Measurements from ENCODE around the gene ALX3. TPM values are rescaled to one million over a fixed set of nuclear protein-coding genes. Genes with fewer than 3 reads are reported as not detected.
"Not testable (repeated sequence)": the region's sequence is repeated elsewhere in the genome, so short reads cannot be mapped to it uniquely, and the experiment has no call there.

Gene ALX3
- total RNA-seq, 2 experiments from 2014 or later: not detected

GRCh38 chr1:110081061-110081460, 10.6 kb upstream of the ALX3 start:
- H3K27ac ChIP-seq (ENCODE audit: low read depth, low read length, poor library complexity, severe bottlenecking): no peak overlapping the region
- BruUV-seq (replicated peaks): no TSS peak
- no peaks in the 10 kb centered on the region for H3K4me1 ChIP-seq (ENCODE audit: insufficient read depth, low read length, poor library complexity, severe bottlenecking)
- ChIA-PET POLR2A (interaction anchor here (0.6 to 1.1 kb wide), 4 partner anchors 23 to 248 kb away, joined by 3 to 4 read pairs (median 3); no protein-coding TSS in a partner anchor), CTCF (ENCODE audit: unreplicated experiment) (interaction anchor here (1.0 kb wide), 1 partner anchor 22 kb away, joined by 3 read pairs; no protein-coding TSS in a partner anchor)
- H3K4me2 ChIP-seq (ENCODE audit: low read length): no peak overlapping the region
- no peaks in the 10 kb centered on the region for H3K9me3 ChIP-seq (ENCODE audit: low read length)
- intact Hi-C loops (cut with micrococcal nuclease; ENCODE audit: unreplicated experiment): loop anchor here (5.0 kb wide), 1 partner anchor 36 kb away; no protein-coding TSS in a partner anchor
- no peaks in the 10 kb centered on the region for H3K36me3 ChIP-seq (ENCODE audit: insufficient read depth, low read length)
- no peaks in the 10 kb centered on the region for H3K9me2 ChIP-seq (ENCODE audit: insufficient read depth, low read length)
- no peak for DNase-seq (ENCODE audit: low spot score)
- no peak overlapping the region for H2AFZ ChIP-seq (ENCODE audit: low read length)
- TF ChIP-seq EZH2phosphoT487 (IDR thresholded peaks at IDR 0.05; ENCODE audit: borderline replicate concordance, low read depth, low read length): no peak
- TF ChIP-seq, protein P1, sequence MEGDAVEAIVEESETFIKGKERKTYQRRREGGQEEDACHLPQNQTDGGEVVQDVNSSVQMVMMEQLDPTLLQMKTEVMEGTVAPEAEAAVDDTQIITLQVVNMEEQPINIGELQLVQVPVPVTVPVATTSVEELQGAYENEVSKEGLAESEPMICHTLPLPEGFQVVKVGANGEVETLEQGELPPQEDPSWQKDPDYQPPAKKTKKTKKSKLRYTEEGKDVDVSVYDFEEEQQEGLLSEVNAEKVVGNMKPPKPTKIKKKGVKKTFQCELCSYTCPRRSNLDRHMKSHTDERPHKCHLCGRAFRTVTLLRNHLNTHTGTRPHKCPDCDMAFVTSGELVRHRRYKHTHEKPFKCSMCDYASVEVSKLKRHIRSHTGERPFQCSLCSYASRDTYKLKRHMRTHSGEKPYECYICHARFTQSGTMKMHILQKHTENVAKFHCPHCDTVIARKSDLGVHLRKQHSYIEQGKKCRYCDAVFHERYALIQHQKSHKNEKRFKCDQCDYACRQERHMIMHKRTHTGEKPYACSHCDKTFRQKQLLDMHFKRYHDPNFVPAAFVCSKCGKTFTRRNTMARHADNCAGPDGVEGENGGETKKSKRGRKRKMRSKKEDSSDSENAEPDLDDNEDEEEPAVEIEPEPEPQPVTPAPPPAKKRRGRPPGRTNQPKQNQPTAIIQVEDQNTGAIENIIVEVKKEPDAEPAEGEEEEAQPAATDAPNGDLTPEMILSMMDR (conservative IDR thresholded peaks at IDR 0.05; ENCODE audit: low read length): no peak
- no peaks in the 10 kb centered on the region for H4K20me1 ChIP-seq (ENCODE audit: insufficient read depth, low read length)
- no peak overlapping the region for H3K4me3 ChIP-seq (ENCODE audit: low read depth, low read length, poor library complexity, severe bottlenecking)
- H3K79me2 ChIP-seq (ENCODE audit: insufficient read depth, low read depth, low read length): no peaks in the 10 kb centered on the region

DNA sequence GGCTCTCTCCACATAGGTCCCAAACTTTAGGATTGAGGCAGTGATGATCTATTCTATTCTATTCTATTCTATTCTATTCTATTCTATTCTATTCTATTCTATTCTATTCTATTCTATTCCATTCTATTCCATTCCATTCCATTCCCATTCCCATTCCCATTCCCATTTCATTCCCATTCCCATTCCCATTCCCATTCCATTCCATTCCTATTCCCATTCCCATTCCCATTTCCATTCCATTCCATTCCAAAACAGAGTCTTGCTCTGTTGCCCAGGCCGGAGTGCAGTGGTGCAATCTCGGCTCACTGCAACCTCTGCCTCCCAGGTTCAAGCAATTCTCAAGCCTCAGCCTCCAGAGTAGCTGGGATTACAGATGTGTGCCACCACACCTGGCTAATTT, 9.5 kb upstream of the ALX3 start:
- H3K9me2 ChIP-seq (ENCODE audit: insufficient read depth, low read length); H3K36me3 ChIP-seq (ENCODE audit: insufficient read depth, low read length); H3K4me2 ChIP-seq (ENCODE audit: low read length); H3K79me2 ChIP-seq (ENCODE audit: insufficient read depth, low read depth, low read length); BruUV-seq (replicated peaks); DNase-seq (ENCODE audit: low spot score); H3K4me3 ChIP-seq (ENCODE audit: low read depth, low read length, poor library complexity, severe bottlenecking); POLR2A ChIA-PET; H3K27ac ChIP-seq (ENCODE audit: low read depth, low read length, poor library complexity, severe bottlenecking); H3K4me1 ChIP-seq (ENCODE audit: insufficient read depth, low read length, poor library complexity, severe bottlenecking); CTCF ChIA-PET (ENCODE audit: unreplicated experiment); H2AFZ ChIP-seq (ENCODE audit: low read length); H4K20me1 ChIP-seq (ENCODE audit: insufficient read depth, low read length); H3K9me3 ChIP-seq (ENCODE audit: low read length): not testable (repeated sequence)
- intact Hi-C loops (cut with micrococcal nuclease; ENCODE audit: unreplicated experiment): loop anchor here (5.0 kb wide), 1 partner anchor 37 kb away; no protein-coding TSS in a partner anchor

- ChIA-PET POLR2A (no interaction called here), CTCF (ENCODE audit: unreplicated experiment) (interaction anchor here (0.9 kb wide), 1 partner anchor 41 kb away, joined by 3 read pairs; no protein-coding TSS in a partner anchor)
- no TSS peak for BruUV-seq (replicated peaks)
- Histone ChIP-seq H2AFZ (ENCODE audit: low read length) (no peak overlapping the region), H3K4me1 (ENCODE audit: insufficient read depth, low read length, poor library complexity, severe bottlenecking) (no peaks in the 10 kb centered on the region), H3K4me3 (ENCODE audit: low read depth, low read length, poor library complexity, severe bottlenecking) (no peak overlapping the region), H3K4me2 (ENCODE audit: low read length) (no peak overlapping the region), H3K36me3 (ENCODE audit: insufficient read depth, low read length) (no peaks in the 10 kb centered on the region), H4K20me1 (ENCODE audit: insufficient read depth, low read length) (no peaks in the 10 kb centered on the region), H3K27ac (ENCODE audit: low read depth, low read length, poor library complexity, severe bottlenecking) (no peak overlapping the region), H3K79me2 (ENCODE audit: insufficient read depth, low read depth, low read length) (no peaks in the 10 kb centered on the region), H3K9me2 (ENCODE audit: insufficient read depth, low read length) (no peaks in the 10 kb centered on the region), H3K9me3 (ENCODE audit: low read length) (no peaks in the 10 kb centered on the region)
- intact Hi-C loops (cut with micrococcal nuclease; ENCODE audit: unreplicated experiment): no loop called here
- no peak for DNase-seq (ENCODE audit: low spot score)
- no peak for TF ChIP-seq EZH2phosphoT487 (IDR thresholded peaks at IDR 0.05; ENCODE audit: borderline replicate concordance, low read depth, low read length)
- TF ChIP-seq, protein P1 (conservative IDR thresholded peaks at IDR 0.05; ENCODE audit: low read length): no peak
Measured at GRCh38 chr1:110076789-110077500, 6.5 kb upstream of the ALX3 start.

All from OCI-LY7 (cell line).